CD4-positive, alpha-beta T cell treated with Interleukin-17A for 4 hours (primary cell): Measurements from ENCODE around the gene MED12L.
A peak's percentile ranks its signal among the peaks of the same experiment; 100 is the strongest.

Experiments
- DNase-seq: peaks from one replicate; pipeline ENCODE4 v3.0.0-alpha.2; 2020; ENCODE audit warnings: mixed read lengths

MED12L gene

GRCh38 chr3:151432616-151433372, 347.3 kb downstream of the MED12L start:
- DNase-seq = no peak

GRCh38 chr3:151434151-151434890, 348.9 kb downstream of the MED12L start:
- no peak for DNase-seq

GRCh38 chr3:151436675-151437446, 351.4 kb downstream of the MED12L start:
- no peak for DNase-seq

GRCh38 chr3:151437906-151438305, 352.4 kb downstream of the MED12L start:
- no peak for DNase-seq

GRCh38 chr3:151439652-151440125, 354.2 kb downstream of the MED12L start:
- no peak for DNase-seq

- DNase-seq = no peak
Observed at GRCh38 chr3:151440940-151441339, 355.5 kb downstream of the MED12L start.

- no peak for DNase-seq
Observed at GRCh38 chr3:151443583-151443982, 358.1 kb downstream of the MED12L start.

- DNase-seq = no peak
Observed at GRCh38 chr3:151445273-151446001, 360.0 kb downstream of the MED12L start.

- DNase-seq = no peak
Observed at GRCh38 chr3:151446002-151446340, 360.5 kb downstream of the MED12L start.

GRCh38 chr3:151452368-151452767, 366.9 kb downstream of the MED12L start:
- no peak for DNase-seq

GRCh38 chr3:151452841-151453240, 367.4 kb downstream of the MED12L start:
- no peak for DNase-seq

- DNase-seq = no peak
Observed at GRCh38 chr3:151456065-151456464, 370.6 kb downstream of the MED12L start.

- DNase-seq = no peak
Observed at GRCh38 chr3:151459358-151459757, 373.9 kb downstream of the MED12L start.

GRCh38 chr3:151460228-151460627, 374.8 kb downstream of the MED12L start:
- no peak for DNase-seq

GRCh38 chr3:151460774-151461450, 375.4 kb downstream of the MED12L start, which contains the start of gene IGSF10:
Gene IGSF10 (minus strand): TSS chr3:151461061. CDS start chr3:151458709, 2,352 bp downstream.
- DNase-seq = no peak

- no peak for DNase-seq
Observed at GRCh38 chr3:151462278-151462780, 376.9 kb downstream of the MED12L start.

GRCh38 chr3:151462991-151463390, 377.5 kb downstream of the MED12L start:
- no peak for DNase-seq

- no peak for DNase-seq
Observed at GRCh38 chr3:151467069-151467468, 381.6 kb downstream of the MED12L start.

GRCh38 chr3:151468284-151468917, 382.9 kb downstream of the MED12L start:
- peak; percentile 50 for DNase-seq

- DNase-seq = no peak
Observed at GRCh38 chr3:151476344-151477018, 391.0 kb downstream of the MED12L start.
